Naive B cell (primary cell): ENCODE data around the gene C11orf68. TPM values are rescaled to one million over a fixed set of nuclear protein-coding genes. Genes with fewer than 3 reads are reported as not detected.

ENCODE experiments used
- ATAC-seq, 2 donors: fragments of 150-1000 bp; cut with Tn5 transposase; 2 replicates each; pipeline ENCODE4 v1.10.0; 2021; ENCODE audit warnings: low read depth in 2 of 2, mild to moderate bottlenecking in 2 of 2, moderate library complexity in 2 of 2
- DNase-seq: peaks from one replicate; pipeline ENCODE4 v3.0.0; 2022
- H3K27ac Mint-ChIP-seq, 6 donors: one replicate each; pipeline ENCODE4 v1.8.0; 2020 to 2022; ENCODE audit warnings: mild to moderate bottlenecking in 6 of 6, mixed read lengths in 6 of 6, moderate library complexity in 5 of 6, inconsistent platforms in 2 of 6
- H3K27me3 Mint-ChIP-seq, 3 donors: one replicate each; pipeline ENCODE4 v1.8.0; 2021 to 2022; ENCODE audit warnings: mixed read lengths in 3 of 3, mild to moderate bottlenecking in 1 of 3
- H3K36me3 Mint-ChIP-seq, 2 donors: one replicate each; pipeline ENCODE4 v1.8.0; 2020 to 2022; ENCODE audit warnings: mixed read lengths in 2 of 2, inconsistent platforms in 1 of 2, mild to moderate bottlenecking in 1 of 2
- H3K4me1 Mint-ChIP-seq, 3 donors: one replicate each; pipeline ENCODE4 v1.8.0; 2020 to 2022; ENCODE audit warnings: mixed read lengths in 3 of 3, inconsistent platforms in 1 of 3, mild to moderate bottlenecking in 1 of 3, moderate library complexity in 1 of 3
- H3K4me3 Mint-ChIP-seq, 8 donors: one replicate each; pipeline ENCODE4 v1.8.0; 2020 to 2022; ENCODE audit warnings: mild to moderate bottlenecking in 8 of 8, mixed read lengths in 8 of 8, moderate library complexity in 8 of 8, inconsistent platforms in 2 of 8
- H3K9me3 Mint-ChIP-seq, 7 donors: one replicate each; pipeline ENCODE4 v1.8.0; 2020 to 2022; ENCODE audit warnings: mixed read lengths in 7 of 7, mild to moderate bottlenecking in 5 of 7, inconsistent platforms in 2 of 7, moderate library complexity in 1 of 7
- polyA plus RNA-seq, 6 donors: library from polyadenylated mRNA; unstranded; fragments of 300-500 nt; fragmentation: Illumina TruSeq; gene quantifications; one replicate each; pipeline ENCODE4 v1.2.3, GENCODE V29; 2021; ENCODE audit warnings: low read depth in 6 of 6

C11orf68 gene
- polyA plus RNA-seq, 6 donors from 2014 or later, result 48.5 to 79.3 (median 68.4) TPM

- H3K36me3 Mint-ChIP-seq, result peaks cover 0 to 17% of the 10 kb centered on the region in 2 donors
- no peaks in the 10 kb centered on the region for H3K27me3 Mint-ChIP-seq
- peak overlapping the region in 1 of 6 donors; percentile 26 for H3K27ac Mint-ChIP-seq
- DNase-seq (no peak), ATAC-seq (peak; percentile 34 to 45)
- H3K4me1 Mint-ChIP-seq, result peaks cover 14 to 33% (median 26%) of the 10 kb centered on the region in 3 donors
- H3K4me3 Mint-ChIP-seq, result peak overlapping the region in 1 of 8 donors; percentile 36
- no peaks in the 10 kb centered on the region for H3K9me3 Mint-ChIP-seq
Observed at GRCh38 chr11:65867284-65868071, 51.4 kb downstream of the C11orf68 start.

Other genes starting within 250 kb of the C11orf68 start
- 10 to 100 TPM; 38.9 to 71.8 (median 63.6) TPM for gene KAT5, start 206.8 kb downstream of the C11orf68 start, polyA plus RNA-seq
- 100 to 1,000 TPM in 3 of 6 donors, 10 to 100 TPM in 3; 59.3 to 126 (median 99.1) TPM for gene RNASEH2C, start 198.3 kb downstream of the C11orf68 start, polyA plus RNA-seq
- 10 to 100 TPM in 2 of 6 donors, 1 to 10 TPM in 4; 3.4 to 17.2 (median 9.6) TPM for gene AP5B1, start 138.1 kb downstream of the C11orf68 start, polyA plus RNA-seq
- not detected for gene OVOL1, start 132.0 kb downstream of the C11orf68 start, polyA plus RNA-seq
- 1 to 10 TPM in 5 of 6 donors, not detected in 1; 1.2 to 2.6 (median 1.7) TPM for gene SNX32, start 85.1 kb downstream of the C11orf68 start, polyA plus RNA-seq
- 1,000 to 10,000 TPM; 1,822 to 2,570 (median 2,214) TPM for gene CFL1, start 60.9 kb downstream of the C11orf68 start, polyA plus RNA-seq
- gene MUS81, start 58.6 kb downstream of the C11orf68 start, polyA plus RNA-seq, result 10 to 100 TPM in 5 of 6 donors, 1 to 10 TPM in 1; 3.2 to 32.0 (median 22.8) TPM
- gene EFEMP2, start 46.3 kb downstream of the C11orf68 start, polyA plus RNA-seq, result 1 to 10 TPM in 2 of 6 donors, under 1 TPM in 1, not detected in 3; 0.29 to 1.5 (median 1.1) TPM
- gene CTSW, start 39.2 kb downstream of the C11orf68 start, polyA plus RNA-seq, result 1 to 10 TPM in 5 of 6 donors, under 1 TPM in 1; 0.68 to 7.2 (median 3.0) TPM
- 100 to 1,000 TPM in 4 of 6 donors, 10 to 100 TPM in 2; 91.2 to 191 (median 107) TPM for gene FIBP, start 30.6 kb downstream of the C11orf68 start, polyA plus RNA-seq
- 10 to 100 TPM; 22.4 to 62.8 (median 45.3) TPM for gene CCDC85B, start 28.4 kb downstream of the C11orf68 start, polyA plus RNA-seq
- under 1 TPM in 3 of 6 donors, not detected in 3; 0.25 to 0.34 (median 0.27) TPM for gene FOSL1, start 18.7 kb downstream of the C11orf68 start, polyA plus RNA-seq
- 10 to 100 TPM; 57.3 to 89.8 (median 71.1) TPM for gene DRAP1, start 364 bp upstream of the C11orf68 start, polyA plus RNA-seq
- not detected for gene TSGA10IP, start 26.4 kb upstream of the C11orf68 start, polyA plus RNA-seq
- gene SART1, start 42.7 kb upstream of the C11orf68 start, polyA plus RNA-seq, result 10 to 100 TPM; 13.9 to 39.7 (median 18.3) TPM
- 10 to 100 TPM in 5 of 6 donors, 1 to 10 TPM in 1; 4.9 to 34.2 (median 20.1) TPM for gene EIF1AD, start 83.1 kb upstream of the C11orf68 start, polyA plus RNA-seq
- 100 to 1,000 TPM; 162 to 247 (median 189) TPM for gene BANF1, start 83.4 kb upstream of the C11orf68 start, polyA plus RNA-seq
- not detected for gene CST6, start 92.9 kb upstream of the C11orf68 start, polyA plus RNA-seq
- gene CATSPER1, start 107.4 kb upstream of the C11orf68 start, polyA plus RNA-seq, result under 1 TPM in 1 of 6 donors, not detected in 5; 0.11 TPM
- not detected for gene GAL3ST3, start 130.1 kb upstream of the C11orf68 start, polyA plus RNA-seq
- 100 to 1,000 TPM in 1 of 6 donors, 10 to 100 TPM in 5; 68.8 to 106 (median 85.2) TPM for gene SF3B2, start 133.3 kb upstream of the C11orf68 start, polyA plus RNA-seq
- gene PACS1, start 151.2 kb upstream of the C11orf68 start, polyA plus RNA-seq, result 100 to 1,000 TPM in 1 of 6 donors, 10 to 100 TPM in 5; 44.3 to 133 (median 57.3) TPM